ENCODE results near the gene NRCAM.

DNA sequence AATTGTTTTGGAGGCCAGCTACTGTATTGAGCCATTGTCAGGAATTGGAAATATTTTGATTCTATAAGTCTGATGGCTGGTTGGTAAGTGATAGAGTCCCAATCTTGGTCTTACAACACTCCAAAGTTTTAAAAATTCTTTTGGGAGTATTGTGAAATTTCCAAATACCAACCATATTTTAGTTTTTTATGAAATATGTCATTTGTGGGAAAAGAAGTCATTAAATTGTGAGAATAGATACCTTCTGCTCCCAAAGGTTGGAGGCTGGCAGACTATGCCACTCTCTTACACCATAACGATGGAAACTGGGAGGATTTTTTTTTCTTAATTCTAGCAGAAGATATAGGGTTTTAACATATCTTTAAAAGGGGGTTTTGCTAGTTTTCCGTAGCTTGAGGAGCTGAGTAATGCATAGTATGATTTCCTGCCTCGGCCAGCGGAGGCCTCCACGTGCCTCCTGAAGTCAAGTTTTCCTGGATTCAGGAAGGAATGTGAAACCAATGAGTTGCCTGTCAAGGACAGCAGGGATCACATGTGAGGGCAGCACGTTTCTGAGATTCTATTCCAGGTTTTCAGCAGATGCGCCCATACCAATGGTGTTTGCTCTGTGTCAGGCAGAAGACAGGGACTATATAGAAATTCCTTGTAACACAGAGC, 233.9 kb downstream of the NRCAM start:
- TF ChIP-seq CREB1 (IDR thresholded peaks at IDR 0.05; ENCODE audit: low read depth) (no peak), ATF2 (IDR thresholded peaks at IDR 0.05; ENCODE audit: low read length) (no peak)
